ENCODE results near the gene CYP2C19. TPM values are rescaled to one million over a fixed set of nuclear protein-coding genes. Genes with fewer than 3 reads are reported as not detected.

Gene CYP2C19
- total and polyA plus RNA-seq, 9 of the 15 experiments (the other 6 are each of a cell fraction or from before 2014, with no cell fraction given): not detected

DNA sequence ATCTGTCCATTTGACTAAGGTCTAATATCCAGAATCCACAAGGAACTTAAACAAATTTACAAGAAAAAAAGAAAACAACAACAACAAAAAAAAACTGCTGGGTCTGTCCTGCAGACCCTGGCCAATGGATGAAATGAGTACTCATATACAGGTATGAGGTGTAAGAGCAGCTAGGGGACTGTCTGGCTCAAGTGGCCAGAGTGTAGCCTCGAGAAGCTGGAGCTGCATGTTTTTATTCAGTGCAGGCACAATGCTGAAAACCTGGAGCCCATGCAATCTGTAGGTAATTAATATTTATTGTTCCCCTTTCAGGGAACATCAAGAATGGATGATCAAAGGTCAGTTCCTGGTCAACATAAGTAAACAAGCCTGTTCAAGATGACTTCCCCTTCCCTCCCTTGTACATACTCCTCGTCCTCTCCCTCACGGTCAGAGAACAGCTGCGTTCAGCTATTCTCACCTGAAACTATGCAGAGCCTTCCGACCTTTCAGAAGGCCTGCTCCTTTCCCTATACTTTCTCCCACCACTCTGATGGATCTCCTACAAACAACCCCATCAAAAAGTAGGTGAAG lies 15.5 kb downstream of the CYP2C19 start:
- TF ChIP-seq PHB2 (IDR thresholded peaks at IDR 0.05; ENCODE audit: low read depth): no peak
- TF ChIP-seq, protein P1, sequence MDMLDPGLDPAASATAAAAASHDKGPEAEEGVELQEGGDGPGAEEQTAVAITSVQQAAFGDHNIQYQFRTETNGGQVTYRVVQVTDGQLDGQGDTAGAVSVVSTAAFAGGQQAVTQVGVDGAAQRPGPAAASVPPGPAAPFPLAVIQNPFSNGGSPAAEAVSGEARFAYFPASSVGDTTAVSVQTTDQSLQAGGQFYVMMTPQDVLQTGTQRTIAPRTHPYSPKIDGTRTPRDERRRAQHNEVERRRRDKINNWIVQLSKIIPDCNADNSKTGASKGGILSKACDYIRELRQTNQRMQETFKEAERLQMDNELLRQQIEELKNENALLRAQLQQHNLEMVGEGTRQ (CRISPR knock-in tag; IDR thresholded peaks at IDR 0.05): no peak
- TF ChIP-seq ZFP1 (CRISPR knock-in tag; IDR thresholded peaks at IDR 0.05): no peak
- TF ChIP-seq NUFIP1 (IDR thresholded peaks at IDR 0.05; ENCODE audit: partially characterized antibody): no peak
- TF ChIP-seq TAL1 (IDR thresholded peaks at IDR 0.05): no peak
- TF ChIP-seq, protein P2, sequence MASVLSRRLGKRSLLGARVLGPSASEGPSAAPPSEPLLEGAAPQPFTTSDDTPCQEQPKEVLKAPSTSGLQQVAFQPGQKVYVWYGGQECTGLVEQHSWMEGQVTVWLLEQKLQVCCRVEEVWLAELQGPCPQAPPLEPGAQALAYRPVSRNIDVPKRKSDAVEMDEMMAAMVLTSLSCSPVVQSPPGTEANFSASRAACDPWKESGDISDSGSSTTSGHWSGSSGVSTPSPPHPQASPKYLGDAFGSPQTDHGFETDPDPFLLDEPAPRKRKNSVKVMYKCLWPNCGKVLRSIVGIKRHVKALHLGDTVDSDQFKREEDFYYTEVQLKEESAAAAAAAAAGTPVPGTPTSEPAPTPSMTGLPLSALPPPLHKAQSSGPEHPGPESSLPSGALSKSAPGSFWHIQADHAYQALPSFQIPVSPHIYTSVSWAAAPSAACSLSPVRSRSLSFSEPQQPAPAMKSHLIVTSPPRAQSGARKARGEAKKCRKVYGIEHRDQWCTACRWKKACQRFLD (CRISPR knock-in tag; IDR thresholded peaks at IDR 0.05): no peak
- TF ChIP-seq, protein P3, sequence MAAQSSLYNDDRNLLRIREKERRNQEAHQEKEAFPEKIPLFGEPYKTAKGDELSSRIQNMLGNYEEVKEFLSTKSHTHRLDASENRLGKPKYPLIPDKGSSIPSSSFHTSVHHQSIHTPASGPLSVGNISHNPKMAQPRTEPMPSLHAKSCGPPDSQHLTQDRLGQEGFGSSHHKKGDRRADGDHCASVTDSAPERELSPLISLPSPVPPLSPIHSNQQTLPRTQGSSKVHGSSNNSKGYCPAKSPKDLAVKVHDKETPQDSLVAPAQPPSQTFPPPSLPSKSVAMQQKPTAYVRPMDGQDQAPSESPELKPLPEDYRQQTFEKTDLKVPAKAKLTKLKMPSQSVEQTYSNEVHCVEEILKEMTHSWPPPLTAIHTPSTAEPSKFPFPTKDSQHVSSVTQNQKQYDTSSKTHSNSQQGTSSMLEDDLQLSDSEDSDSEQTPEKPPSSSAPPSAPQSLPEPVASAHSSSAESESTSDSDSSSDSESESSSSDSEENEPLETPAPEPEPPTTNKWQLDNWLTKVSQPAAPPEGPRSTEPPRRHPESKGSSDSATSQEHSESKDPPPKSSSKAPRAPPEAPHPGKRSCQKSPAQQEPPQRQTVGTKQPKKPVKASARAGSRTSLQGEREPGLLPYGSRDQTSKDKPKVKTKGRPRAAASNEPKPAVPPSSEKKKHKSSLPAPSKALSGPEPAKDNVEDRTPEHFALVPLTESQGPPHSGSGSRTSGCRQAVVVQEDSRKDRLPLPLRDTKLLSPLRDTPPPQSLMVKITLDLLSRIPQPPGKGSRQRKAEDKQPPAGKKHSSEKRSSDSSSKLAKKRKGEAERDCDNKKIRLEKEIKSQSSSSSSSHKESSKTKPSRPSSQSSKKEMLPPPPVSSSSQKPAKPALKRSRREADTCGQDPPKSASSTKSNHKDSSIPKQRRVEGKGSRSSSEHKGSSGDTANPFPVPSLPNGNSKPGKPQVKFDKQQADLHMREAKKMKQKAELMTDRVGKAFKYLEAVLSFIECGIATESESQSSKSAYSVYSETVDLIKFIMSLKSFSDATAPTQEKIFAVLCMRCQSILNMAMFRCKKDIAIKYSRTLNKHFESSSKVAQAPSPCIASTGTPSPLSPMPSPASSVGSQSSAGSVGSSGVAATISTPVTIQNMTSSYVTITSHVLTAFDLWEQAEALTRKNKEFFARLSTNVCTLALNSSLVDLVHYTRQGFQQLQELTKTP (IDR thresholded peaks at IDR 0.05; ENCODE audit: low read depth in 1 of 2, partially characterized antibody in 2 of 2): no peak
- TF ChIP-seq ZNF212 (CRISPR knock-in tag; IDR thresholded peaks at IDR 0.05): no peak
- no peak for TF ChIP-seq ZHX1 (conservative IDR thresholded peaks at IDR 0.05; ENCODE audit: low read length)
- TF ChIP-seq NR1H2 (CRISPR knock-in tag; IDR thresholded peaks at IDR 0.05): no peak
- TF ChIP-seq, protein P4, sequence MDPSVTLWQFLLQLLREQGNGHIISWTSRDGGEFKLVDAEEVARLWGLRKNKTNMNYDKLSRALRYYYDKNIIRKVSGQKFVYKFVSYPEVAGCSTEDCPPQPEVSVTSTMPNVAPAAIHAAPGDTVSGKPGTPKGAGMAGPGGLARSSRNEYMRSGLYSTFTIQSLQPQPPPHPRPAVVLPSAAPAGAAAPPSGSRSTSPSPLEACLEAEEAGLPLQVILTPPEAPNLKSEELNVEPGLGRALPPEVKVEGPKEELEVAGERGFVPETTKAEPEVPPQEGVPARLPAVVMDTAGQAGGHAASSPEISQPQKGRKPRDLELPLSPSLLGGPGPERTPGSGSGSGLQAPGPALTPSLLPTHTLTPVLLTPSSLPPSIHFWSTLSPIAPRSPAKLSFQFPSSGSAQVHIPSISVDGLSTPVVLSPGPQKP (CRISPR knock-in tag; IDR thresholded peaks at IDR 0.05): no peak
- Histone ChIP-seq H3K9me3 (replicated peaks; ENCODE audit: control insufficient read depth, insufficient read depth, low read depth, low read length) (no peaks in the 10 kb centered on the region), H2AFZ (ENCODE audit: low read depth, low read length) (no peak overlapping the region), H3K79me2 (ENCODE audit: control insufficient read depth, insufficient read depth, low read length) (no peaks in the 10 kb centered on the region), H3K9me1 (ENCODE audit: control insufficient read depth, insufficient read depth, low read length) (no peaks in the 10 kb centered on the region), H3K4me2 (ENCODE audit: insufficient read depth, low read length) (no peak overlapping the region), H3K27ac (ENCODE audit: extremely low read depth, low read depth, low read length) (no peak overlapping the region), H4K20me1 (replicated peaks; ENCODE audit: control insufficient read depth, insufficient read depth, low read length) (no peaks in the 10 kb centered on the region), H3K4me3 (no peak overlapping the region), H3K9ac (ENCODE audit: insufficient read depth in 1 of 2, low read depth in 2 of 2, low read length in 2 of 2) (no peak overlapping the region), H3K27me3 (ENCODE audit: control insufficient read depth in 2 of 2, insufficient read depth in 2 of 2, low read length in 2 of 2) (no peaks in the 10 kb centered on the region), H3K4me1 (replicated peaks in 1 of 2; ENCODE audit: control insufficient read depth in 2 of 2, insufficient read depth in 2 of 2, low read length in 2 of 2) (no peaks in the 10 kb centered on the region), H3K36me3 (ENCODE audit: control insufficient read depth, insufficient read depth, low read length) (no peaks in the 10 kb centered on the region)
- no peak for FAIRE-seq
- no TSS peak for BruUV-seq (replicated peaks)
- POLR2A ChIA-PET: no interaction called here
- in situ Hi-C loops (cut with MboI): no loop called here
- DNase-seq (ENCODE audit: extremely low read depth in 1 of 4, low spot score in 3 of 4): no peak
- CTCF ChIA-PET (ENCODE audit: low intra/inter-chr PET ratio): no interaction called here
- WGBS (ENCODE audit: insufficient coverage, low coverage, missing lambda C conversion rate): 0% methylated on average over 3 of the region's 5 CpGs
- no peak for ATAC-seq
- intact Hi-C loops (cut with micrococcal nuclease): no loop called here
